ENCODE measurements around the gene ZNF333.

DNA sequence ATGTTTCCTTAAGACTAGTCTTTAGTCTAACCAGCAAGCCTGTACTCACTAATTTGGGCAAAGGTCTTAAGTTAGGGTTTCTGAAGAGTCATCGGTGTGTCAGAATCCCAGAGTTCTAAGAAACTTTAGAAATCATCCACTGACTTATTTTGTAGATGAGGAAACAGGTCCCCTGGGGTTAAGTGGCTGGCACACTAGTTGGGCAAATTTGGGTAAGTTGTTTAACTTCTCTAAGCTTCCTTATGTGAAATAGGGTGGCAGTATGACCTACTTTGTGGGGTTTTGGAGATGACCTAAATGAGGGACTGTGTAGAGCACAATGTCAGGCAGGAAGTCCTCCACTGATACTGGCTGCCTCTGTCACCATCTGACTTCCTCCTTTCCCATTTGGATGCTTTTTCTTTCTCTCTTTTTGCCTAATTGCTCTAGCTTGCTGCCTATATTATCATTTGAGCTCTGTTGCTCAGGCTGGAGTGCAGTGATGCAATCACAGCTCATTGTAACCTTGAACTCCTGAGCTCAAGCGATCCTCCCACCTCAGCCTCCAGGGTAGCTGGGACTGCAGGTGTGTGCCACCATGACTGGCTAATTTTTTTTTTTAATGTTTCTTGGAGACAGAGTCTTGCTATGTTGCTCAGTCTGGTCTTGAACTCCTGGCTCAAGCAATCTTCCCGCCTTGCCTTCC lies 17.5 kb upstream of the ZNF333 start:
- TF ChIP-seq CTCF (IDR thresholded peaks at IDR 0.05) (no peak), EP300 (IDR thresholded peaks at IDR 0.05) (no peak)

Measured in sigmoid colon (tissue), 4 donors.